ENCODE measurements around the gene SUSD4.

SUSD4 gene

GRCh38 chr1:223234534-223234933 is 129.4 kb downstream of the SUSD4 start:
- no peak for TF ChIP-seq ZNF274 (IDR thresholded peaks at IDR 0.05; ENCODE audit: low read depth, low read length)
- H3K4me3 ChIP-seq (ENCODE audit: low read length), result no peak overlapping the region

DNA sequence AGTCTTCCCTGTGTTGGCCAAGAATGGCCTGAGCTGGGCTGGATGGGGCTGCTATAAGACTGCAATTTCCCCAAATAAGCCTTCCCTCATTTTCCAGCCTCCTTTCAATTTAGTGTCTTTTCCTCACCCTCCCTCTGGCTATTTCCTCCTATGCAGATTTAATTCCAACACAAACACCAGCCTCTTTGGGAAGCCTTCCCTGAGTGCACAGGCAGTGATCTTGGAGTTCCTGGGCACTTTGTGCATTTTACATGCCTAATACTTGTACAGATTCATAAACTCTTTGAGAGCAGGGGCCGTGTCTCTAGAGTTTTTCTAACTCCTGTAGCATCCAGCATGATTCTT is 129.8 kb downstream of the SUSD4 start:
- TF ChIP-seq ZNF274 (IDR thresholded peaks at IDR 0.05; ENCODE audit: low read depth, low read length), result no peak
- no peak overlapping the region for H3K4me3 ChIP-seq (ENCODE audit: low read length)

GRCh38 chr1:223233410-223234169 is 130.4 kb downstream of the SUSD4 start:
- no peak for TF ChIP-seq ZNF274 (IDR thresholded peaks at IDR 0.05; ENCODE audit: low read depth, low read length)
- H3K4me3 ChIP-seq (ENCODE audit: low read length), result no peak overlapping the region

- no peak overlapping the region for H3K4me3 ChIP-seq (ENCODE audit: low read length)
- no peak for TF ChIP-seq ZNF274 (IDR thresholded peaks at IDR 0.05; ENCODE audit: low read depth, low read length)
These were observed 131.0 kb downstream of the SUSD4 start for GRCh38 chr1:223233019-223233409.

GRCh38 chr1:223231581-223231980 is 132.4 kb downstream of the SUSD4 start:
- TF ChIP-seq ZNF274 (IDR thresholded peaks at IDR 0.05; ENCODE audit: low read depth, low read length), result no peak
- H3K4me3 ChIP-seq (ENCODE audit: low read length), result no peak overlapping the region

DNA sequence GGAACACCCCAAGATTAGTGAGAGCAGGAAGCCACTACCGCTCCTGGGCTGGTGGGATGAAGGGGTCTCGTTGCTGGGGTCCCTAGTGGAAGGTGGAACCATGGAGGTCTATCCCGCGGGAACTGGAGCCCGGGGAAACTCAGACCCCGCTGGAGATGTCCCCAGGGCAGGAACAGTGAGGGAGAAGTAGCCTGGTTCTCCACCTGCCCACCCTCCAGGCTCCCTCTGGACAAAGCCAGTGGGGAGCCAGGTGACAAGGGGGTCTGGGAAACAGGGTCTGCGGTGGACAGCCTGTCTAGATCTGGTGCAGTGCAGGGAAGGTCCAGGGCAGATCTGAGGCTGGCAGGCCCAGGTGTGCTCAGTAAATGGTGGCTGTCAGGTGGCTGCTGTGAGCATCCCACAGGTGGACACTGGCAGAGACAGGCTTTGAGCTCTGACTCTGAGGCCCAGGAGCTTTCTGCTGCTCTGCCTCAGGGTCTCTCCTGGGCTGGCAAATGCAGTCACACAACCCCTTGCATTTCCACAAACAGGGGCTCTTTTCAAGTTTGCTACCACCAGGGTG is 132.9 kb downstream of the SUSD4 start:
- no peak for TF ChIP-seq ZNF274 (IDR thresholded peaks at IDR 0.05; ENCODE audit: low read depth, low read length)
- no peak overlapping the region for H3K4me3 ChIP-seq (ENCODE audit: low read length)

- no peak overlapping the region for H3K4me3 ChIP-seq (ENCODE audit: low read length)
- TF ChIP-seq ZNF274 (IDR thresholded peaks at IDR 0.05; ENCODE audit: low read depth, low read length), result no peak
These were observed 133.7 kb downstream of the SUSD4 start for GRCh38 chr1:223230161-223230881.

DNA sequence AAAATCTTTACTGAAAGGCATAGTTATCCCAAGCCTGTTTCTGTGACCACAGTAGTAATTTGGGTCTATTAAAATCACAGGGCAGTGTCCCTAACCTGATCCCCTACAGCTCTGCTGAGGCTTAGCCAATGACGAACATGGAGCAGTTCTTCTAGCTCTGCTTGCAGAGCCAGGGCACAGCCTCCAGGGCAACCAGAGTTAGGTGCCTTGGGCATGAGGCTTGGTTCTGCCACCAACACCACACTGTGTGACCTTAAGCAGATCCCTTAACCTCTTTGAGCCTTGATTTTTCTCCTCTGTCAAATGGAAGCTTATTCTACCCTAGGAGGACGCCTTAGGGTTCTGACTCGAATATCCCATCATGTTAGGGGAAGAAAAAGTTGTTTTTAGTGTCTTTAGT is 134.2 kb downstream of the SUSD4 start:
- H3K4me3 ChIP-seq (ENCODE audit: low read length), result no peak overlapping the region
- no peak for TF ChIP-seq ZNF274 (IDR thresholded peaks at IDR 0.05; ENCODE audit: low read depth, low read length)

GRCh38 chr1:223228931-223229528 is 134.9 kb downstream of the SUSD4 start:
- no peak overlapping the region for H3K4me3 ChIP-seq (ENCODE audit: low read length)
- no peak for TF ChIP-seq ZNF274 (IDR thresholded peaks at IDR 0.05; ENCODE audit: low read depth, low read length)

- no peak overlapping the region for H3K4me3 ChIP-seq (ENCODE audit: low read length)
- no peak for TF ChIP-seq ZNF274 (IDR thresholded peaks at IDR 0.05; ENCODE audit: low read depth, low read length)
These were observed 135.8 kb downstream of the SUSD4 start for GRCh38 chr1:223228201-223228600.

DNA sequence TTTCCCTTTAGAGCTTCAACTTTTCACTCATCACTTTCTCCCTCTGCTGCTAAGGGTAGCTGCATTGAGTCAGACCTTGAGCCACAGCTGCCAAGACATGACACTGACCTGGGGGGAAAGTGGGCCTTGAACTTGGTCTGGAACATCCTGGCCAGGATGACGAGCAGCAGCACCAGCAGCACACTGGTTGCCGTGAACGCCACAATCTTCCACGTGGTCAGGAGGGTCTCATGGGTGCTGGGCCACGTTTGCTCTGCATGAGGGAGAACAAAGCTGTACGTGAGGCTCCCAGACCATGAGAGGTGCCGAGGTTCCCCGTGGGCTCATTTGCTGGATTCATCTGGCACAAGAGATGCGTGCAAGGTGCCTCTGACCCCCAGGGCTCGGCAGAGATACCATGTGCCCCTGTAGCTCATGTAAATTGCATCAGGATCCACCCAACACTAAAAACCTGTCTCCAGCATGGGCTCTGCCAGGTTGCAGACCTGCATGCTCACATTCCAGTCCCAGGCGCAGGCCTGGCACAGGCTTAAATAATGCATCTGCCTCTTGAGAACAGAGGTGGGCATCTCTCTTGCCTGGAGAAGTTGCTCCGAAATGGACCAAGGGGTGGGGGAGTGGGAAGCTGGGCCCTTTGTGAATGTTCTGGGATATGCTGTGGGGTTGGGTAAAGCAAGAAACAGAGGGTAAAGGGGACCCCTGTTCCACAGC is 136.3 kb downstream of the SUSD4 start:
- no peak overlapping the region for H3K4me3 ChIP-seq (ENCODE audit: low read length)
- no peak for TF ChIP-seq ZNF274 (IDR thresholded peaks at IDR 0.05; ENCODE audit: low read depth, low read length)

GRCh38 chr1:223227031-223227430 is 136.9 kb downstream of the SUSD4 start:
- no peak for TF ChIP-seq ZNF274 (IDR thresholded peaks at IDR 0.05; ENCODE audit: low read depth, low read length)
- no peak overlapping the region for H3K4me3 ChIP-seq (ENCODE audit: low read length)

GRCh38 chr1:223226271-223226670 is 137.7 kb downstream of the SUSD4 start:
- no peak overlapping the region for H3K4me3 ChIP-seq (ENCODE audit: low read length)
- TF ChIP-seq ZNF274 (IDR thresholded peaks at IDR 0.05; ENCODE audit: low read depth, low read length), result no peak

- H3K4me3 ChIP-seq (ENCODE audit: low read length), result no peak overlapping the region
- TF ChIP-seq ZNF274 (IDR thresholded peaks at IDR 0.05; ENCODE audit: low read depth, low read length), result no peak
These were observed 138.5 kb downstream of the SUSD4 start for GRCh38 chr1:223225481-223225880.

Measured in GM08714 (cell line).